ENCODE results near the gene FABP7. TPM values are rescaled to one million over a fixed set of nuclear protein-coding genes. Genes with fewer than 3 reads are reported as not detected.

Gene FABP7
- total RNA-seq, 6 experiments from 2014 or later = not detected

DNA sequence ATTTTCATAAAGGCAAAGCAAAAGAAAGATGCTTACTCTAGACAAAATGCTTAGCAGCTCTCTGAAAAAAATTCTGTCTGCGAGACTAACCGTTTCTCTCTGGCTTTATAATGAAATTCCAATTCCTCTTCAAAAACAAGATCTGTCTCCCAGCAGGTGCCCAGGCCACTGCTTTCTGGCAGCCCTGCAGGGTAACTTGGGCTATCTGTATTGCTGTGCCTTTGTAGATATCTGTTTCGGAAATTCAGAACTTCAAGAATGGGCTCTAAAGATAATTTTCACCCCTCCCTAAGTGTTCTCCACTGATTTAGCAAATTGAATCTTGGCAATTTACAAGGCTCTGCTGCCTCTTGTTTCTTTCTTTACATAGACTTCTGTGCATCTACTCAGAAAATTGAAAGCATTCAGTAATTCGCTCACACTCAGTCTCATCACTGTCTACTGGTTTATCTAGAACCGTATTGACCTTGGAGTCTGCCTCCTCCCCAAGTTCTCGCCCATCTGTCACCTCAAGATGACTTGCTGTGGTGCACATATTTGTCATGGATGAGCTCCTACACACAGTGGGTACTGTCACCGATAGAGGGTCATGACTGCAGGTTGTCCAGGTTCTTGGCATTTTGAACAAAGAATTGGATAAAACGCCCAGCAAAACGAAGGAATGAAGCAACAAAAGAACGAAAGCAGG is 26.4 kb upstream of the FABP7 start:
- peak overlapping the region; percentile 88 for H3K4me3 Mint-ChIP-seq
- H3K9me3 Mint-ChIP-seq = no peaks in the 10 kb centered on the region
- H3K27me3 Mint-ChIP-seq (ENCODE audit: insufficient read depth) = peaks cover 12% of the 10 kb centered on the region
- peaks cover 7% of the 10 kb centered on the region; the same call in 1 of the 2 replicates for H3K4me1 Mint-ChIP-seq (ENCODE audit: low read depth)
- DNase-seq = no peak
- TF ChIP-seq, protein P1, sequence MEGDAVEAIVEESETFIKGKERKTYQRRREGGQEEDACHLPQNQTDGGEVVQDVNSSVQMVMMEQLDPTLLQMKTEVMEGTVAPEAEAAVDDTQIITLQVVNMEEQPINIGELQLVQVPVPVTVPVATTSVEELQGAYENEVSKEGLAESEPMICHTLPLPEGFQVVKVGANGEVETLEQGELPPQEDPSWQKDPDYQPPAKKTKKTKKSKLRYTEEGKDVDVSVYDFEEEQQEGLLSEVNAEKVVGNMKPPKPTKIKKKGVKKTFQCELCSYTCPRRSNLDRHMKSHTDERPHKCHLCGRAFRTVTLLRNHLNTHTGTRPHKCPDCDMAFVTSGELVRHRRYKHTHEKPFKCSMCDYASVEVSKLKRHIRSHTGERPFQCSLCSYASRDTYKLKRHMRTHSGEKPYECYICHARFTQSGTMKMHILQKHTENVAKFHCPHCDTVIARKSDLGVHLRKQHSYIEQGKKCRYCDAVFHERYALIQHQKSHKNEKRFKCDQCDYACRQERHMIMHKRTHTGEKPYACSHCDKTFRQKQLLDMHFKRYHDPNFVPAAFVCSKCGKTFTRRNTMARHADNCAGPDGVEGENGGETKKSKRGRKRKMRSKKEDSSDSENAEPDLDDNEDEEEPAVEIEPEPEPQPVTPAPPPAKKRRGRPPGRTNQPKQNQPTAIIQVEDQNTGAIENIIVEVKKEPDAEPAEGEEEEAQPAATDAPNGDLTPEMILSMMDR (IDR thresholded peaks at IDR 0.05) = no peak
- H3K36me3 Mint-ChIP-seq (ENCODE audit: low read depth) = no peaks in the 10 kb centered on the region
- no peak overlapping the region for H3K27ac Mint-ChIP-seq

DNA sequence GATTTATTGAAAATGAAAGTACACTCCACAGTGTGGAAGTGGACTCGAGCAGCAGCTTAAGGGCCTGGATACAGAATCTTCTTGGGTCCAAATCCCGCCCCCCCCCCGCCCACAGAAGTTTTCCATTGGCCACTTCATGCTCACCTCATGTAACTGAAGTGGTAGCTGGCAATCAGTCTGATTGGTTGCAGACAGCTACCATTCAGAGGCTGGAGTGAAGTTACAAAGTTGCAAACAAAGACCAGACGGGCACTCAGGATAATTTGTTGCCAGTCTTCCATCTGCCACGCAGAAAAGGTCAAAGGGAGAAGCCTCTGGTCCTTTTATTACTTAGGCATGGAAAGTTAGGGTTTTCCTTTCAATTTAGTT is 25.8 kb upstream of the FABP7 start:
- H3K4me1 Mint-ChIP-seq (ENCODE audit: low read depth) = peaks cover 7% of the 10 kb centered on the region; the same call in 1 of the 2 replicates
- no peaks in the 10 kb centered on the region for H3K36me3 Mint-ChIP-seq (ENCODE audit: low read depth)
- H3K27me3 Mint-ChIP-seq (ENCODE audit: insufficient read depth) = peaks cover 12% of the 10 kb centered on the region
- TF ChIP-seq, protein P1 (IDR thresholded peaks at IDR 0.05) = no peak
- H3K27ac Mint-ChIP-seq = no peak overlapping the region
- peak; percentile 1 for DNase-seq
- peak overlapping the region; percentile 88 for H3K4me3 Mint-ChIP-seq
- H3K9me3 Mint-ChIP-seq = no peaks in the 10 kb centered on the region

DNA sequence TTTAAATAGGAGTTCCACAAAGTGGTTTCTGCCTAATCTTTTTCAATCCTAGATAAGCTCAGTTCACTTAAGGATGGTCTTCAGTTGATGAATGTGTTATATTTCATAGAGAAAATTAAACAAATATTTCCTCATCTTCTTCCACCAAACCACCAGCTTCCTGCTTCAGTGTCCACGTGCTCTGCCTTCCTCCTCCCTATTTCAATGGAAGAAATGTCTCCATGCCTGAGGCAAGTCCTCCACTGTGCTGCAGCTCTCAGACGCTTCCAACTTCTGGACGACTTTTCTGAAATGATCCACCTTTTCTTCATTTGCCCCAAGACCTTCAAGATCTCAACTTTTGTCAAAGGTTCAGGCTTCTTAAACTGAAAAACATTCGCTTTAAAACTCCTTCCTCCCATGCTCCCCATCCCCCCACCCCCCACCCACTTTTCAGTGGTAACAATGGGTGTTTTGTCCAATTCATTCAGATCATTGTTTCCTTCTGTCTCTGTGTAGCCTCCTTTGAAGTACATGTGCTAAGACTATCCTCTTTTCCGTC is 25.3 kb upstream of the FABP7 start:
- no peaks in the 10 kb centered on the region for H3K36me3 Mint-ChIP-seq (ENCODE audit: low read depth)
- H3K27ac Mint-ChIP-seq = no peak overlapping the region
- no peak for DNase-seq

DNA sequence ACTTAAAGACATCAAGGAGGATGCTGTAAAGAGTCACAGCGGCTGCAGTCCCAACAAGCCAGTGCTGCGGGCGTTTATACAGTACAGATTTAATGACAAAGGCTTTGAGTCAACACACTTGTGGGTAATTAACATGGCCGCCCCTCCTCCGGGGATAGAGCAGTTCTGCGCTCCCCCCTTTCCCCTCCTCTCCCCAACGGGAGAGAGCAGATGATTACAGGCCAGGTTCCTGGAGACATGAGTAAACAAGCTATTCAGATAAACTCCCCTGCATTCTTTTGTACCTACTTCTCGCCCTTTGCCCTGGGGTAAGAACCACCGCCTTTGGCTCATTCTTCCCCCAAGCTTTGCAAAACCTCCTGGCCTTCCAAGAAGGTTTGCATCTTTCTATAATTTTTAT is 23.6 kb upstream of the FABP7 start:
- H3K36me3 Mint-ChIP-seq (ENCODE audit: low read depth) = no peaks in the 10 kb centered on the region
- H3K27ac Mint-ChIP-seq = no peak overlapping the region
- no peak for DNase-seq
- peaks cover 12% of the 10 kb centered on the region for H3K27me3 Mint-ChIP-seq (ENCODE audit: insufficient read depth)
- H3K9me3 Mint-ChIP-seq = no peaks in the 10 kb centered on the region
- no peak overlapping the region for H3K4me3 Mint-ChIP-seq
- TF ChIP-seq, protein P1 (IDR thresholded peaks at IDR 0.05) = no peak
- peaks cover 7% of the 10 kb centered on the region; the same call in 1 of the 2 replicates for H3K4me1 Mint-ChIP-seq (ENCODE audit: low read depth)

More for the DNA sequence above, 25.3 kb upstream of the FABP7 start:
- TF ChIP-seq, protein P1 (IDR thresholded peaks at IDR 0.05) = no peak
- peak overlapping the region; percentile 22; the same call in 1 of the 2 replicates for H3K4me3 Mint-ChIP-seq
- H3K9me3 Mint-ChIP-seq = no peaks in the 10 kb centered on the region
- peaks cover 12% of the 10 kb centered on the region for H3K27me3 Mint-ChIP-seq (ENCODE audit: insufficient read depth)
- peaks cover 7% of the 10 kb centered on the region; the same call in 1 of the 2 replicates for H3K4me1 Mint-ChIP-seq (ENCODE audit: low read depth)

DNA sequence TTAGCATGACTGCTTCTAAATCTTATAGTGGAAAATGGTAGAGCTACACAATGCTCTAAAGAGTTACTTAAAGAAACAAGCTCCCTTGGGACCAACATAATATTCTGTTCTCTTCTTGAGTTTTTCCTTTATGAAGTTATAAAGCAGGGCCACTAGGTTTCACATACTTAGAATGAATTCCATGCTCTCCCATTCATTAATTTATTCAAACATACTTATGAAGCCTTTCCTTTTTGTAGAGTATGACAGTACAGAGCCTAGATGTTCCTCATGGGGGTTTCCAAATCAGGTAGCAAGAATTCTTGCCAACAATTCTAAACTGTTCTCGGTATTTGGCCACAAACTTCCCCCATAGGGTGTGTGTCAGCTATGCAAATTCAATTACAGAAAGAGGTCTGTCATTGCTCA is 20.6 kb upstream of the FABP7 start:
- Mint-ChIP-seq H3K36me3 (ENCODE audit: low read depth) (no peaks in the 10 kb centered on the region), H3K9me3 (no peaks in the 10 kb centered on the region), H3K27me3 (ENCODE audit: insufficient read depth) (peaks cover 8% of the 10 kb centered on the region), H3K4me1 (ENCODE audit: low read depth) (no peaks in the 10 kb centered on the region), H3K4me3 (no peak overlapping the region), H3K27ac (no peak overlapping the region)
- DNase-seq = no peak
- TF ChIP-seq, protein P1 (IDR thresholded peaks at IDR 0.05) = no peak
